Measurements from ENCODE around the gene SLC45A3. TPM values are rescaled to one million over a fixed set of nuclear protein-coding genes. Genes with fewer than 3 reads are reported as not detected.

SLC45A3 gene
- total RNA-seq, 1 donor from 2014 or later = 1.8 TPM

GRCh38 chr1:205672395-205672889 lies 7.9 kb downstream of the SLC45A3 start:
- no peak for DNase-seq (ENCODE audit: low spot score)
- intact Hi-C loops (cut with DNase I) = no loop called here

- intact Hi-C loops (cut with DNase I) = no loop called here
- no peak for DNase-seq (ENCODE audit: low spot score)
Measured at GRCh38 chr1:205670611-205671430, 9.5 kb downstream of the SLC45A3 start.

GRCh38 chr1:205670150-205670446 lies 10.2 kb downstream of the SLC45A3 start:
- intact Hi-C loops (cut with DNase I) = no loop called here

GRCh38 chr1:205669341-205670149 lies 10.8 kb downstream of the SLC45A3 start:
- DNase-seq (ENCODE audit: low spot score) = no peak
- intact Hi-C loops (cut with DNase I) = loop anchor here (10.0 kb wide), 1 partner anchor 445 kb away; the partner anchor contains the start of gene AVPR1B

More at GRCh38 chr1:205670150-205670446, 10.2 kb downstream of the SLC45A3 start:
- DNase-seq (ENCODE audit: low spot score) = no peak

- intact Hi-C loops (cut with DNase I) = loop anchor here (10.0 kb wide), 1 partner anchor 446 kb away; the partner anchor contains the start of gene AVPR1B
Measured at GRCh38 chr1:205668951-205669340, 11.4 kb downstream of the SLC45A3 start.

GRCh38 chr1:205667909-205668643 lies 12.2 kb downstream of the SLC45A3 start:
- no peak for DNase-seq (ENCODE audit: low spot score)
- intact Hi-C loops (cut with DNase I) = loop anchor here (10.0 kb wide), 1 partner anchor 447 kb away; the partner anchor contains the start of gene AVPR1B

More at GRCh38 chr1:205668951-205669340, 11.4 kb downstream of the SLC45A3 start:
- DNase-seq (ENCODE audit: low spot score) = no peak

GRCh38 chr1:205666372-205667166 lies 13.7 kb downstream of the SLC45A3 start:
- no peak for DNase-seq (ENCODE audit: low spot score)
- intact Hi-C loops (cut with DNase I) = loop anchor here (10.0 kb wide), 1 partner anchor 448 kb away; the partner anchor contains the start of gene AVPR1B

- DNase-seq (ENCODE audit: low spot score) = no peak
- intact Hi-C loops (cut with DNase I) = loop anchor here (10.0 kb wide), 1 partner anchor 449 kb away; the partner anchor contains the start of gene AVPR1B
Measured at GRCh38 chr1:205665201-205666045, 14.9 kb downstream of the SLC45A3 start.

- no peak for DNase-seq (ENCODE audit: low spot score)
- intact Hi-C loops (cut with DNase I) = loop anchor here (10.0 kb wide), 1 partner anchor 450 kb away; the partner anchor contains the start of gene AVPR1B
Measured at GRCh38 chr1:205664399-205665017, 15.8 kb downstream of the SLC45A3 start.

- DNase-seq (ENCODE audit: low spot score) = no peak
- intact Hi-C loops (cut with DNase I) = loop anchor here (10.0 kb wide), 1 partner anchor 451 kb away; the partner anchor contains the start of gene AVPR1B
Measured at GRCh38 chr1:205663286-205663936, 16.9 kb downstream of the SLC45A3 start.

- no peak for DNase-seq (ENCODE audit: low spot score)
- intact Hi-C loops (cut with DNase I) = loop anchor here (10.0 kb wide), 1 partner anchor 452 kb away; the partner anchor contains the start of gene AVPR1B
Measured at GRCh38 chr1:205662791-205663190, 17.5 kb downstream of the SLC45A3 start.

GRCh38 chr1:205662135-205662738 lies 18.1 kb downstream of the SLC45A3 start:
- DNase-seq (ENCODE audit: low spot score) = no peak
- intact Hi-C loops (cut with DNase I) = loop anchor here (10.0 kb wide), 1 partner anchor 453 kb away; the partner anchor contains the start of gene AVPR1B

- intact Hi-C loops (cut with DNase I) = loop anchor here (10.0 kb wide), 1 partner anchor 453 kb away; the partner anchor contains the start of gene AVPR1B
- no peak for DNase-seq (ENCODE audit: low spot score)
Measured at GRCh38 chr1:205661429-205662134, 18.7 kb downstream of the SLC45A3 start.

GRCh38 chr1:205660361-205660760 lies 19.9 kb downstream of the SLC45A3 start:
- intact Hi-C loops (cut with DNase I) = loop anchor here (10.0 kb wide), 1 partner anchor 454 kb away; the partner anchor contains the start of gene AVPR1B
- DNase-seq (ENCODE audit: low spot score) = no peak

- intact Hi-C loops (cut with DNase I) = loop anchor here (2.0 to 5.0 kb wide), 4 partner anchors 52 to 318 kb away; no protein-coding TSS in a partner anchor
- peak; percentile 88 for DNase-seq (ENCODE audit: low spot score)
Measured at GRCh38 chr1:205658943-205659581, 21.2 kb downstream of the SLC45A3 start.
